ENCODE data around the gene NUP155.

NUP155 gene

DNA sequence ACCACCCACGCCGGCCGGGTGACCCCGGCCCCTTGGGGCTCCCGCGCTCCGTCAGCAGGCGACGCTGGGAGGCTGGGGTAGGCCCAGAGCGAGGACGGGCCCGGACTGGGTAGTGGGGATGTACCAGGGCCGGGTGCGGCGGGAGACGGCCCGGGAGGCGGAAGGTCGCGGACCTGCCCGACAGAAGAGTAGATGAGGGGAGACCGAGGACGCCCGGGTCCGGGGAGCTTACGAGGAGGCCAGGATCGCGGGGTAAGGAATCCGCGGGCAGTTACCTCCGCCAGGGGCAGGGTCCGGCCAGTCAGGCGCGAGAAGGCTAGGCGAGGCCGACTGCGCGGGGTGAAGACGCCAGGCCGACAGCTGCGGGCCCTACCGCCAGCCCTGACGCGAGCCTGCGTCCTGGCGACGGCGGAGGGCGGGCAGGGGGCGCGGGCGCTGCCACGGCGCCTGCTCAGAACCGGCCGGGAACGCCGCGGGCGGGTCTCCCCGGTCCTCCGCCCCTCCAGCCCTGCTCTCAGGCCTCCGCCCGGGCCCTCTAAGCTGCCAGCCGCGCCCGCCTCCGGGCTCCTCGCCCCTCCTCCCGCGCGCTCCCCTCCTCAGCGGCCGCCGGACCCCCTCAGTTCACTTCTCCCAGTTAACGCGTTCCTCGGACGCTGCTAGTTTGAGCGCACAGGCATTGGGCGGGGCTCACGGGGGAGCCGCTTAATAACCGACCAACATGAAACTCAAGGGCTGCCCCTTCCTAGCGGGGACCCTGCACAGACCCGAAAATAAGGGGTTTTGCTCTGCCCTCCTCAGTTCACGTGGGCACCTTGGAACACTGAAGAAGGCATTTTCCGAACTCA is 121.7 kb downstream of the NUP155 start, which contains the start of gene CPLANE1:
Gene CPLANE1 (minus strand): TSS at position 407 of the 845 bp plus-strand sequence. CDS start 1,678 bp downstream, outside the sequence.
- no peaks in the 10 kb centered on the region for H3K9me3 ChIP-seq (ENCODE audit: control insufficient read depth, insufficient read depth, low read length)
- H3K36me3 ChIP-seq (ENCODE audit: insufficient read depth, low read length): no peaks in the 10 kb centered on the region
- peak within 1 kb of the TSS; percentile 89 for H3K9ac ChIP-seq (ENCODE audit: low read depth, low read length)
- H3K4me1 ChIP-seq (ENCODE audit: insufficient read depth, low read length): no peaks in the 10 kb centered on the region

DNA sequence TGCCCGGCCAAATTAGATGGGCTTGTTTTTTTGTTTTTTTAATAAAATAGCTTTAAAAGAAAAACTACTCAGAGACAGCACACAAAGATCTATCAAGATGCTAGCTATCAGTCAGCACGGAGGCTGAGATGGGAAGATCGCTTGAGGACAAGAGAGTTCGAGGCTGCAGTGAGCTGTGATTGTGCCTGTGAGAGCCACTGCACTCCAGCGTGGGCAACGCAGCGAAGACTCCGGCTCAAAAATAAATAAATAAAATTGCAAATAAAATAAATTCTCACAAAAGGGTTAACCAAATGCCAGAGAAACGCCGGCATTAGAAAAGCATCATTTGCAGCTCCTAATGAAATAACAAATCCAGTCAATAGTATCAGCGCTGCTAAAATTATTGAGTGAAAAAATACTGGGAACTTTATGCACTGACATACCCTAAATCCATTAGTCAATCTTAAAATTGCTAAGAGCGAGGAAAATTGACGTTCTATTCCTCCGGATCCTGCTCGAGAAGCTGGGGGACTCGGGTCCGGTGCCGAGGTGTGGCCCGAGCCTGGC is 122.4 kb downstream of the NUP155 start:
- Histone ChIP-seq H3K4me1 (ENCODE audit: insufficient read depth, low read length) (no peaks in the 10 kb centered on the region), H3K9ac (ENCODE audit: low read depth, low read length) (peak overlapping the region; percentile 89), H3K36me3 (ENCODE audit: insufficient read depth, low read length) (no peaks in the 10 kb centered on the region), H3K9me3 (ENCODE audit: control insufficient read depth, insufficient read depth, low read length) (no peaks in the 10 kb centered on the region)

DNA sequence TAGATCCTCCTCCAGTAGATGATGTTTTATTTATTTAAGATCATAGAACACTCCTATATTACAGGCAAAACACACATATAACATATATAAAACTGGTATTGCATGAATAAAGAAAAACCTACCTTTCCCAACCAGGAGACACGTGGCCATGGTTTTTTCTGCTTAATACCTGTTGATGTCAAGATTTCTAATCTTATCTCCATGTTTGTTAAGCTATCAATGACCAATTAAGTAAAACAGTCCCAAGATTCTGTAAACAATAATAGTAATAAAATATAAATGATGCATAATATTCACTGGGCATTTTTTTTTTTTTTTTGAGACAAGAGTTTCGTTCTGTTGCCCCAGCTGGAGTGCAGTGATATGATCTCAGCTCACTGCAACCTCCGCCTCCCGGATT is 123.4 kb downstream of the NUP155 start:
- Histone ChIP-seq H3K36me3 (ENCODE audit: insufficient read depth, low read length) (no peaks in the 10 kb centered on the region), H3K9ac (ENCODE audit: low read depth, low read length) (no peak overlapping the region), H3K9me3 (ENCODE audit: control insufficient read depth, insufficient read depth, low read length) (no peaks in the 10 kb centered on the region), H3K4me1 (ENCODE audit: insufficient read depth, low read length) (peaks cover 8% of the 10 kb centered on the region; the same call in 1 of the 2 replicates)

DNA sequence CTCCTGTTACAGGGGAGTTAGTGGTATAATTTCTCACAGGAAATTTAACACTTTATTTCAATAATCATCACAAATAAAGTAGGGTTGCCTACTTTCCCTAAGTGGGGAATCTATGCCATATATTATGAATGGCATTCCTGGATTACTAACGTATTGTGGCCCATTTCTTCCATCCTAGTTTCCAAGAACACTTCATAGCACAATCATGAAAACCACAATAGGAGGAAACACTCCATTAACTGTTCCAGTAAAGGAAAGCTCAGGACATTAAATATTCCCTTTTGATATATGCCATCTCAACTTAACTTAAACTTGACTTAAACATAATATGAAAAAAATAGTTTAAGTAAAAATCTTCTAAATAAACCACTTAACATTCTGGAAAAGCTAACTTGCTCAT is 123.9 kb downstream of the NUP155 start:
- Histone ChIP-seq H3K9ac (ENCODE audit: low read depth, low read length) (no peak overlapping the region), H3K9me3 (ENCODE audit: control insufficient read depth, insufficient read depth, low read length) (no peaks in the 10 kb centered on the region), H3K36me3 (ENCODE audit: insufficient read depth, low read length) (no peaks in the 10 kb centered on the region), H3K4me1 (ENCODE audit: insufficient read depth, low read length) (peaks cover 8% of the 10 kb centered on the region; the same call in 1 of the 2 replicates)
